GM12864 (cell line): ENCODE results near the gene NOTCH4.
A peak's percentile ranks its signal among the peaks of the same experiment; 100 is the strongest.
"Not testable (repeated sequence)": the region's sequence is repeated elsewhere in the genome, so short reads cannot be mapped to it uniquely, and the experiment has no call there.

Source experiments
- DNase-seq: peaks from one replicate; pipeline ENCODE4 v3.0.0-alpha.2; 2011; ENCODE audit warnings: low read depth
- H3K4me3 ChIP-seq: 2 replicates; pipeline ENCODE4 v1.5.1; 2011; ENCODE audit warnings: mild to moderate bottlenecking, low read depth, low read length, control low read depth
- CTCF ChIP-seq: IDR thresholded peaks from 2 replicates; pipeline ENCODE4 v1.5.1; 2011; ENCODE audit warnings: low read depth, mild to moderate bottlenecking, moderate library complexity, low read length, control low read depth, inconsistent platforms; ENCODE audit errors: missing control alignments

NOTCH4 gene

GRCh38 chr6:32188381-32189068, 35.3 kb downstream of the NOTCH4 start:
- no peak for TF ChIP-seq CTCF
- DNase-seq, result no peak
- peak overlapping the region; percentile 97 for H3K4me3 ChIP-seq

- not testable (repeated sequence) for H3K4me3 ChIP-seq, DNase-seq
Observed at GRCh38 chr6:32187725-32188380, 36.0 kb downstream of the NOTCH4 start.

DNA sequence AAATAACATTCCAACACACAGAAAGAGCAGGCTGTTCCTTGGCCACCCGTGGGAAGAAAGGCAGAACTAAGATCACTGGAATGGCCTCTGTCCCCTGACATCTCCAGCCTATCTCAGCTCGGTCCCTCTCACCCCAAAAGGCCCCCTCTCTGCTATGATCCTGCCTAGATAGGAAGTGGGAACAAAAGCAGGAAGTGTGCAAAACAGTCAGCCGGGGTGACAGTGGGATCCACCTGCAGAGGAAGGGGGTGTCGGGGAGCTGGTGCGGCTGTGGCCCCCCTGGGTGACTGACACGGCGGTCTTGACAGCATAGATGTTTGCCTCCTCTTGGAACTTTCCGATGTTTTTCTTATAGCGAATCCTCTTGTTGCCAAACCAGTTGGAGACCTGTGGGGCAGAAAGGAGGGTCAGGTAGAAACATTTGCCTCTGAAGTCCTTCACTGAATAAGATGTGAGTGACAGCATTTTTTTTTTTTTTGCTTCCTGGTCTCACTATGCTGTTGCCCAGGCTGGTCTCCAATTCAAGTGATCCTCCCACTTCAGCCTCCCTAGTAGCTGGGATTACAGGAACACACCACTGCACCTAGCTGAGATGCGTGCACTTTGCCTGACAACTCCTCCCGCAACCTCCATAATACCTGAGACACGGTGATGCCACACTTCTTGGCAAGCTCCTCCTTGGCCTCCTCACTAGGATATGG, 36.7 kb downstream of the NOTCH4 start:
- DNase-seq, result no peak
- TF ChIP-seq CTCF, result no peak
- H3K4me3 ChIP-seq, result no peak overlapping the region

- not testable (repeated sequence) for DNase-seq, H3K4me3 ChIP-seq
Observed at GRCh38 chr6:32186151-32186840, 37.6 kb downstream of the NOTCH4 start.

DNA sequence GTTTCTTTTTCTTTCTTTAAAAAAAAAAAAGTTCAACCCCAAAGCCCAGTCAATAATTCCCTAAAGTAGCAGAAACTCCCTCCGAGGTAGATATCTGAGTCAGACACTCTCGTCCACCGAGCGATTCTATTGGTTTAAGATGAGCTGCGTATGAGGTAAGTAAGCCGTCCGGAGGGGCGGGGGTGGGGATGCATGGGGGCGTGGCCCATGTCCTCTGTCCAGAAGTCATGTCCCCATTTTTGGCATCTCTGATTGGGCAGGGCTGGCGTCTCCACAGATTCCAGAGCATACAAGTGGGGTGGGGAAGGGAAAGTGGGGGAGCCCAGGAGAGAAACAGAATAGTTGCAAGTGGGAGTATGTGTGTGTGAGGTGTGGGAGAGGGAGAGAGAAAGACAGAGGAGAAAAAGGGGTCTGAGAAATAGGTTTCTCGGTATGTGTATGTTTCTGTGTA, 38.2 kb downstream of the NOTCH4 start:
- not testable (repeated sequence) for DNase-seq, H3K4me3 ChIP-seq

DNA sequence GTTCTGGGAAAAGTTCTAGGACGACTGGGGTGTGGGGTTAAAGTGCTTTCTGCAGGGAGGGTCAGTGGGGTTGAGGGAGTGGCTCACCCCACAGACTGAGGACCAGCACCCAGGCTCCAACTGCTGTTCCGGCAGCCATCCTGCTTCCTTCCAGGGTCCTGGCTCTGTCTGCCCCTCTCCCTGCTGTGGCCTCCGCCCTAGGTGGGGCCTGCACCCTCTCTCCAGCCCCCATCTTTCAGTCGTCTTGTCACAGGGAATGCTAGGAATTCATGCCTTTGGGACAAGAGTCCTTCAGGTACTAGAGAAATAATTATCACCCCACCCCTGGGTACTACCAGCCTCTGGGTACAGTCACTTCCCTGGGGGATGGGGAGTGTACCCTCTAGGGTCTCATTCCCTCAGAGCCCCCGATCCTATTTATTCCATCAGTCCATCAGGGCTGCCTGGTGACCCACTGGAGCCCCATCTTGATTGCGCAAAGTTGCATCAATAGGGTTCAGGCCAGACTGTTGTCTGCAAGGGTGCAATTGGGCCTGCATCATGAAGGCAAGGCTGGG, 39.7 kb downstream of the NOTCH4 start, which contains the start of gene AGER:
AGER (minus strand) TSS at position 170 of the 557 bp plus-strand sequence; CDS start at position 139, 31 bp downstream.
- H3K4me3 ChIP-seq, result no peak within 1 kb of the TSS
- DNase-seq, result no peak
- TF ChIP-seq CTCF, result no peak

GRCh38 chr6:32183483-32184083, 40.3 kb downstream of the NOTCH4 start:
- H3K4me3 ChIP-seq, result no peak overlapping the region
- DNase-seq, result no peak
- TF ChIP-seq CTCF, result no peak

GRCh38 chr6:32183030-32183429, 40.8 kb downstream of the NOTCH4 start:
- H3K4me3 ChIP-seq, result no peak overlapping the region
- no peak for TF ChIP-seq CTCF
- no peak for DNase-seq
